GM19035 (cell line): ENCODE data around the gene SLCO3A1.
"Not testable (repeated sequence)": the region's sequence is repeated elsewhere in the genome, so short reads cannot be mapped to it uniquely, and the experiment has no call there.

Experiments used
- ATAC-seq: cut with Tn5 transposase; IDR thresholded peaks from one replicate; pipeline ENCODE4 v1.9.1; 2021; ENCODE audit not compliant: unreplicated experiment

Gene SLCO3A1

GRCh38 chr15:91961357-91961756, 107.8 kb downstream of the SLCO3A1 start:
- ATAC-seq, result no peak

- ATAC-seq, result not testable (repeated sequence)
Measured at GRCh38 chr15:91963747-91964146, 110.2 kb downstream of the SLCO3A1 start.

GRCh38 chr15:91965501-91966193, 112.1 kb downstream of the SLCO3A1 start:
- ATAC-seq, result no peak

- no peak for ATAC-seq
Measured at GRCh38 chr15:91966194-91966552, 112.7 kb downstream of the SLCO3A1 start.

GRCh38 chr15:91967935-91968606, 114.6 kb downstream of the SLCO3A1 start:
- ATAC-seq, result no peak

- ATAC-seq, result no peak
Measured at GRCh38 chr15:91968610-91969009, 115.1 kb downstream of the SLCO3A1 start.

GRCh38 chr15:91970142-91970541, 116.6 kb downstream of the SLCO3A1 start:
- ATAC-seq, result no peak

GRCh38 chr15:91973481-91973880, 120.0 kb downstream of the SLCO3A1 start:
- ATAC-seq, result no peak

- ATAC-seq, result no peak
Measured at GRCh38 chr15:91974321-91974720, 120.8 kb downstream of the SLCO3A1 start.

- no peak for ATAC-seq
Measured at GRCh38 chr15:91975241-91975978, 121.9 kb downstream of the SLCO3A1 start.

GRCh38 chr15:91976966-91977365, 123.5 kb downstream of the SLCO3A1 start:
- ATAC-seq, result no peak

GRCh38 chr15:91980502-91981267, 127.2 kb downstream of the SLCO3A1 start:
- no peak for ATAC-seq

GRCh38 chr15:91981821-91982800, 128.6 kb downstream of the SLCO3A1 start:
- no peak for ATAC-seq

- ATAC-seq, result no peak
Measured at GRCh38 chr15:91983729-91984340, 130.3 kb downstream of the SLCO3A1 start.

- no peak for ATAC-seq
Measured at GRCh38 chr15:91985297-91985696, 131.8 kb downstream of the SLCO3A1 start.

GRCh38 chr15:91988071-91988470, 134.6 kb downstream of the SLCO3A1 start:
- ATAC-seq, result no peak

GRCh38 chr15:91988655-91989054, 135.1 kb downstream of the SLCO3A1 start:
- ATAC-seq, result no peak

GRCh38 chr15:91989821-91990220, 136.3 kb downstream of the SLCO3A1 start:
- ATAC-seq, result no peak

GRCh38 chr15:91992945-91993344, 139.4 kb downstream of the SLCO3A1 start:
- ATAC-seq, result no peak

GRCh38 chr15:91995146-91995545, 141.6 kb downstream of the SLCO3A1 start:
- no peak for ATAC-seq
